Measurements from ENCODE around the gene RABGAP1L. TPM values are rescaled to one million over a fixed set of nuclear protein-coding genes. Genes with fewer than 3 reads are reported as not detected.

RABGAP1L gene
- total and polyA plus RNA-seq, 10 donors = 30.3 to 125 (median 77.7) TPM

DNA sequence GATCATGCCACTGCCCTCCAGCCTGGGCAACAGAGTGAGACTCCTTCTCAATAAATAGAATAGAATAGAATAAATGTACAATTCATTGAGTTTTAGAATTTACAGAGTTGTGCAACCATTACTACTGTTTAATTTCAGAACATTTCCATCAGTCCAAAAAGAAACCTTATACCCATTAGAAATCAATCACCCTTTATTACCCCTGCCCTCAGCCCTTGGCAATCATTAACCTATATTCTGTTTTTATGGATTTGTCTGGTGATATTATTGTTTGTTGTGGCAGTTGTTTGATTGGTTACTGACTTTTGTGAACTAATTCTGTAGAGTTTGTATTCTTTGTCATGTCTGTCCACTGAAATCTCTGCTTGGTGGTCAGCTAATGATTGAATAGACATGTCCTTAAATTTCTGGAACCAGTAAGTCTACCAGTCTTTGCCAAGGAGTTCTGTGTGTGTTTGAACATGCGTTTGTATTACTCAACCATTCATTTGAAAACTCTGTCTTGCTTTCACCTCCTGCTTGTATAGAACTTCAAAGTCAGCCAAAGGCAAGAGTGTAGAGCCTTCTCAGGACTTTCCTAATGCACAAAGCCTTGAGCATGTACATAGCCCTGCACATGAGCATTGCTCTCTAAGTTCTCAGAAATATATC, 497.2 kb downstream of the RABGAP1L start:
- intact Hi-C loops (cut with DNase I; ENCODE audit: low total_unique reads) = no loop called here
- peaks cover 0 to 13% (median 0%) of the 10 kb centered on the region in 6 donors for H3K36me3 ChIP-seq
- WGBS, 5 donors = 88 to 100% (median 100%) methylated on average over 1 of the region's 1 CpG
- no peak overlapping the region for H3K27ac ChIP-seq
- H3K4me1 ChIP-seq = no peaks in the 10 kb centered on the region
- H3K27me3 ChIP-seq (replicated peaks in 1 of 7) = no peaks in the 10 kb centered on the region
- peaks cover 0 to 18% (median 8%) of the 10 kb centered on the region in 8 donors for H3K9me3 ChIP-seq
- DNase-seq = no peak
- TF ChIP-seq POLR2AphosphoS5 (IDR thresholded peaks at IDR 0.05) (no peak), POLR2A (IDR thresholded peaks at IDR 0.05) (no peak)
- TF ChIP-seq, protein P1, sequence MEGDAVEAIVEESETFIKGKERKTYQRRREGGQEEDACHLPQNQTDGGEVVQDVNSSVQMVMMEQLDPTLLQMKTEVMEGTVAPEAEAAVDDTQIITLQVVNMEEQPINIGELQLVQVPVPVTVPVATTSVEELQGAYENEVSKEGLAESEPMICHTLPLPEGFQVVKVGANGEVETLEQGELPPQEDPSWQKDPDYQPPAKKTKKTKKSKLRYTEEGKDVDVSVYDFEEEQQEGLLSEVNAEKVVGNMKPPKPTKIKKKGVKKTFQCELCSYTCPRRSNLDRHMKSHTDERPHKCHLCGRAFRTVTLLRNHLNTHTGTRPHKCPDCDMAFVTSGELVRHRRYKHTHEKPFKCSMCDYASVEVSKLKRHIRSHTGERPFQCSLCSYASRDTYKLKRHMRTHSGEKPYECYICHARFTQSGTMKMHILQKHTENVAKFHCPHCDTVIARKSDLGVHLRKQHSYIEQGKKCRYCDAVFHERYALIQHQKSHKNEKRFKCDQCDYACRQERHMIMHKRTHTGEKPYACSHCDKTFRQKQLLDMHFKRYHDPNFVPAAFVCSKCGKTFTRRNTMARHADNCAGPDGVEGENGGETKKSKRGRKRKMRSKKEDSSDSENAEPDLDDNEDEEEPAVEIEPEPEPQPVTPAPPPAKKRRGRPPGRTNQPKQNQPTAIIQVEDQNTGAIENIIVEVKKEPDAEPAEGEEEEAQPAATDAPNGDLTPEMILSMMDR (IDR thresholded peaks at IDR 0.05 in 8 of 11, conservative IDR thresholded peaks at IDR 0.05 in 3 of 11) = no peak
- no peak overlapping the region for H3K4me3 ChIP-seq

DNA sequence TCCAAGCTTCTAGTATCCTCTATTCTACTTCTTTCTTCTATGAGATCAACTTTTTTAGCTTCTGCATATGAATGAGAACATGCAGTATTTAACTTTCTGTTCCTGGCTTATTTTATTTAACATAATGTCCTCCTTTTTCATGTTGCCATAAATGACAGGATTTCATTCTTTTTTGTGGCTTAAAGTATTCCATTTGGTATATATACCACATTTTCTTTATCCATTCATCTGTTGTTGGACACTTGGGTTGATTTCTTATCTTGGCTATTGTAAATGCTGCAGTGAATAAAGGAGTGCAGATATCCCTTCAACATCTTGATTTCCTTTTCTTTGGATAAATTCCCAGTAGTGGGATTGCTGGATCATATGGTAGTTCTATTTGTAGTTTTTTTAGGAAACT, 498.1 kb downstream of the RABGAP1L start:
- Histone ChIP-seq H3K9me3 (peaks cover 0 to 18% (median 8%) of the 10 kb centered on the region in 8 donors), H3K4me1 (no peaks in the 10 kb centered on the region), H3K36me3 (peaks cover 0 to 13% (median 0%) of the 10 kb centered on the region in 6 donors), H3K4me3 (no peak overlapping the region), H3K27ac (no peak overlapping the region), H3K27me3 (replicated peaks in 1 of 7) (no peaks in the 10 kb centered on the region)
- intact Hi-C loops (cut with DNase I; ENCODE audit: low total_unique reads) = no loop called here
- DNase-seq = no peak
- TF ChIP-seq, protein P1 (IDR thresholded peaks at IDR 0.05 in 8 of 11, conservative IDR thresholded peaks at IDR 0.05 in 3 of 11) = no peak
- TF ChIP-seq POLR2AphosphoS5 (IDR thresholded peaks at IDR 0.05) (no peak), POLR2A (IDR thresholded peaks at IDR 0.05) (no peak)

DNA sequence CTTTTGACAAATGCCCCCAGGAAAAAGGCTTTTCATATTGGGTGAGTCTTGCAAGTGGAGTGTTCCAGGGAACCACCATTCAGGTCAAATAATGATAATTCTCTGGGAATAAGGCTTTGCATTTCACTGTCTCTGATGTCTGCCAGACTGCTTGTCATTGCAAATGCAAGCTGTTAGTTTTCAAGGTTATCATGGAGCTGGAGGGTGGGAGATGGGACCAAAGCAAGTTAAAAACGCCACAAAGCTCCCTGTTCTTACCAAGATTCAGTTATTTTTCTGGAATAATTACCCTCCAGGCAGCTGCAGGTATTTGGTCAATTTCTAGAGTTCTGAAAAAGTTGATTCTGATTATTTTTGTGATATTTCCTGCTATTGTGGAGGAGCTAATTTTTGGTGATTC, 498.6 kb downstream of the RABGAP1L start:
- H3K9me3 ChIP-seq = peaks cover 0 to 18% (median 8%) of the 10 kb centered on the region in 8 donors
- TF ChIP-seq, protein P1 (IDR thresholded peaks at IDR 0.05 in 8 of 11, conservative IDR thresholded peaks at IDR 0.05 in 3 of 11) = no peak
- TF ChIP-seq POLR2A (IDR thresholded peaks at IDR 0.05) (no peak), POLR2AphosphoS5 (IDR thresholded peaks at IDR 0.05) (no peak)
- H3K4me1 ChIP-seq = no peaks in the 10 kb centered on the region
- intact Hi-C loops (cut with DNase I; ENCODE audit: low total_unique reads) = no loop called here
- no peak for DNase-seq
- H3K27ac ChIP-seq = no peak overlapping the region
- 74 to 81% (median 78%) methylated on average over 1 of the region's 1 CpG for WGBS, 5 donors
- no peaks in the 10 kb centered on the region for H3K27me3 ChIP-seq (replicated peaks in 1 of 7)
- peaks cover 0 to 8% (median 0%) of the 10 kb centered on the region in 6 donors for H3K36me3 ChIP-seq
- no peak overlapping the region for H3K4me3 ChIP-seq

DNA sequence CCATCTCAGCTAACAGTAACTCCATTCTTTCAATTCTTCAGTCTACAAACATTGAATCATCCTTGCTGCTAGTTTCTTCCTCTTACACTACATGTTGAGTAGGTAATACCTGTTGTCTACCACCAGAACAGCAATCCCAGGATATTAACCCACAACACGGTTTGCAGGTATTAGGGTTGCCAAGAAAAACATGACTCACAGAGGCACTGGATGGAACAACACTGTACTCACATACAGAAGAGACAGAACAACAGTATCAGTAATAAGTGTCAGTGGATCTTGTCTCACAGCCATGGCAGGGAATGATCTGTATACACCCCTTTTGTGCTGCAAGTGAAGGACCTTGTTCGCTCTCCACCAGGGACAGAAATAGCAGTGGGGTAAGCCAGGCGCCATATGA, 500.5 kb downstream of the RABGAP1L start:
- intact Hi-C loops (cut with DNase I; ENCODE audit: low total_unique reads) = no loop called here
- WGBS, 5 donors = 93 to 98% (median 96%) methylated on average over 3 of the region's 3 CpGs
- Histone ChIP-seq H3K9me3 (peaks cover 0 to 18% (median 8%) of the 10 kb centered on the region in 8 donors), H3K27ac (no peak overlapping the region), H3K36me3 (peaks cover 0 to 8% (median 0%) of the 10 kb centered on the region in 6 donors), H3K27me3 (replicated peaks in 1 of 7) (no peaks in the 10 kb centered on the region), H3K4me3 (no peak overlapping the region), H3K4me1 (no peaks in the 10 kb centered on the region)
- TF ChIP-seq, protein P1 (IDR thresholded peaks at IDR 0.05 in 8 of 11, conservative IDR thresholded peaks at IDR 0.05 in 3 of 11) = no peak
- TF ChIP-seq POLR2A (IDR thresholded peaks at IDR 0.05) = no peak
- no peak for TF ChIP-seq POLR2AphosphoS5 (IDR thresholded peaks at IDR 0.05)
- no peak for DNase-seq

Measured in spleen (tissue), 11 donors.